HUES64 (cell line): ENCODE measurements around the gene SCARB2.

Experiments
- H3K27ac ChIP-seq: 2 replicates; pipeline ENCODE4 v1.7.0; 2013; ENCODE audit warnings: low read depth, low read length, inconsistent platforms
- H3K27me3 ChIP-seq: 2 replicates; pipeline ENCODE4 v1.6.1; 2013; ENCODE audit warnings: mild to moderate bottlenecking, low read length; ENCODE audit not compliant: insufficient read depth
- H3K36me3 ChIP-seq: 2 replicates; pipeline ENCODE4 v1.6.1; 2013; ENCODE audit warnings: mild to moderate bottlenecking, low read length; ENCODE audit not compliant: insufficient read depth
- H3K4me1 ChIP-seq: 2 replicates; pipeline ENCODE4 v1.6.1; 2013; ENCODE audit warnings: mild to moderate bottlenecking, low read length, moderate library complexity; ENCODE audit not compliant: insufficient read depth
- H3K4me3 ChIP-seq: 2 replicates; pipeline ENCODE4 v1.5.1; 2013; ENCODE audit warnings: mild to moderate bottlenecking, low read length, moderate library complexity
- H3K9ac ChIP-seq: 2 replicates; pipeline ENCODE4 v1.6.1; 2013; ENCODE audit warnings: mild to moderate bottlenecking, low read depth, low read length
- H3K9me3 ChIP-seq: 2 replicates; pipeline ENCODE4 v1.6.1; 2013; ENCODE audit warnings: low read depth, low read length; ENCODE audit not compliant: insufficient read depth
- WGBS: fragments of 150-250, 120-280 bp; methylation state at CpG from one replicate; pipeline ENCODE4 v1.1.7; 2013; ENCODE audit warnings: missing lambda C conversion rate; 5-methylcytosine and 5-hydroxymethylcytosine counted together

The SCARB2 gene

DNA sequence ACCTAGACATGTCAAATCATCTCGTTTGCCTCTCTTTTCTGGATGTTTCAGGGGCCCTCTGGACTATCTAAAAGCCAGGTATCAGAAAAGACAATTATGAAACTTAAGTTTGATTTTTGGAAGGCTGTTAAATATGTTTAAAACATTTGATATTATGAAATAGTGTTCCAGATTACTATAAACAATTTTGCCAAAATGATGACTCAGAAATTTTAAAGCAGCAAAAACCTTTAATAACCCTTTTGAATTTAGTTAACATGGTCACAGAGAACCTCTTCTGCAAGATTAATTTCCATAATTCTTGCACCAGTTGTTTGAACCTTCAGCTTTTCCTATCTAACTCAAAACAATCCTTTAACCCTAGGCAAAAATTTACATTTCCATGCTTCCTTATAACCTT, 19.1 kb upstream of the SCARB2 start:
- 90% methylated on average over 1 of the region's 1 CpG for WGBS
- Histone ChIP-seq H3K4me1 (peaks cover 22% of the 10 kb centered on the region), H3K4me3 (peak overlapping the region; percentile 47), H3K27ac (no peak overlapping the region), H3K9me3 (peaks cover 16% of the 10 kb centered on the region), H3K9ac (no peak overlapping the region), H3K36me3 (peaks cover 11% of the 10 kb centered on the region), H3K27me3 (no peaks in the 10 kb centered on the region)

DNA sequence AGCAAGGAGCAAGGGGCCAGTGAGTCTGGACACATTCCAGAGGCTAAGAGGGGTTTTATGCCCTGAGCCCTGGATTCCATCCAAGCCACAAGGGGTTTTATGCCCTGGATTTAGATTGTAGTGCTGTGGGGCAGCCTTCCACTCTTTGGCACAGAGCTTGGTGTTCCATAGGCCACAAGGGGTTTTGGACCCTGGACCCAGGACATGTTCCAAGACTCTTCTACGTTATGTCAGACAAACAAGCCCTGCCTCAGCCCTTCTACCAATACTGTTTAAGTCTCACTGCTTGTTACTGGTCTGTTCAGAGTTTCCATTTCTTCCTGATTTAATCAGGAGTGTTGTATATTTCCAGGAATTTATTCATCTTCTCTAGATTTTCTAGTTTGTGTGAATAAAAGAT, 12.8 kb upstream of the SCARB2 start:
- no peak overlapping the region for H3K9ac ChIP-seq
- H3K9me3 ChIP-seq, result peaks cover 22% of the 10 kb centered on the region
- no peak overlapping the region for H3K27ac ChIP-seq
- H3K36me3 ChIP-seq, result peaks cover 11% of the 10 kb centered on the region
- H3K4me3 ChIP-seq, result no peak overlapping the region
- H3K27me3 ChIP-seq, result no peaks in the 10 kb centered on the region
- 0% methylated on average over 1 of the region's 1 CpG for WGBS
- no peaks in the 10 kb centered on the region; the same call in 1 of the 2 replicates for H3K4me1 ChIP-seq

DNA sequence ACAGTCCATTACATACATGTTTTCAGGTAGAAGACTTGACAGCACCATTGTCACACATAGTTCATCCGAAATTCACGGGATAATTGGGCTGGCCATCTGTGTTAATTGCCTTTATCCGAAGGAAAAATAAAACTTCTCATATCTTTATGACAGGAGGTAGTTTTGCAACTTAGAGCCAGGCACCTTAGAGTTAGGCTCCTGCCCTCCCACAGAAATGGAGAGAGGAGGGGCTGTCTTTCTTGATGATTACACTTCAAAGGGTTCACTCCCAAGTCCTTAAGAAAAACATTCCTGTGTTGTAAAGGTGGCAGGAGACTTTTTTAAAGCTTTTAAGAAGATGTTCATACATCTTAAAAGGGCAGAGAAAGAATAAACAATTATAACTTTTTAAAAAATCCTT, 10.5 kb upstream of the SCARB2 start:
- H3K36me3 ChIP-seq, result no peaks in the 10 kb centered on the region
- no peak overlapping the region for H3K27ac ChIP-seq
- H3K9ac ChIP-seq, result no peak overlapping the region
- H3K9me3 ChIP-seq, result peaks cover 19% of the 10 kb centered on the region
- no peak overlapping the region for H3K4me3 ChIP-seq
- WGBS, result 75% methylated on average over 3 of the region's 3 CpGs
- H3K27me3 ChIP-seq, result no peaks in the 10 kb centered on the region
- no peaks in the 10 kb centered on the region; the same call in 1 of the 2 replicates for H3K4me1 ChIP-seq

DNA sequence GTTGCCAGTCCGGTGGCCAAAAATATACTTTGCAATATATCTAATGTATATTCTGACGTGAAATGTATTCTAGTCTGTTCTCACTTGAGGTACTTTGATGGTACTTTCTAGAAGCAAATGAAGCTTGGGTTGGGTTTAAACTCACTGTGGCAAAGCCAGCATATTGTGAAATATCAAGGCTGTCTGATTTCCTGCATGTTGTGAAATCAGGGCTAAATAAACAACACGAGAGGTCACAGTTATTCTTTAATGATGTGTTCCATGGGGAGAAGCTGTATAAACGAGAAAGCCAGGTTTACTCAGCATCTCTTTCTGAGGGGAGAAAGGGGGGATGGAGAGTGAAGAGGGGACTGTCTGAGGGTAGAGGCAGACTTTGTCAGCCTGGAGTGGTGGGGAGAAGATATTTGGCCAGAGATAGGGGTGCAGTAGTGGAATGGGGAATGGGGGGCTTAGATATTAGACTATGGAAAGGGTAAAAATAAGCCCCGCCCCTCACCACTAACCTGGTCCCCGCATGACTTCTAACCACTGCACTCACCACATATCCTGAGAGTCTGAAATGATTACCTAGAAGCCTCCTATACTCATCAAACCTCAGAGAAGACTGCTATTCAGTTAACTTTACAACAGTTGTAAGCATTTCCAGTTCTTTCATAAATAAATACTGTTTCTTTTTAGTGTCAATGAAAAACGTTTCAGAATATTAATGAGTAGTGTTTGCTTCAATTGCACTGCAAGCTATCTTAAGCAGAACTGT, 5.9 kb upstream of the SCARB2 start:
- no peaks in the 10 kb centered on the region for H3K36me3 ChIP-seq

DNA sequence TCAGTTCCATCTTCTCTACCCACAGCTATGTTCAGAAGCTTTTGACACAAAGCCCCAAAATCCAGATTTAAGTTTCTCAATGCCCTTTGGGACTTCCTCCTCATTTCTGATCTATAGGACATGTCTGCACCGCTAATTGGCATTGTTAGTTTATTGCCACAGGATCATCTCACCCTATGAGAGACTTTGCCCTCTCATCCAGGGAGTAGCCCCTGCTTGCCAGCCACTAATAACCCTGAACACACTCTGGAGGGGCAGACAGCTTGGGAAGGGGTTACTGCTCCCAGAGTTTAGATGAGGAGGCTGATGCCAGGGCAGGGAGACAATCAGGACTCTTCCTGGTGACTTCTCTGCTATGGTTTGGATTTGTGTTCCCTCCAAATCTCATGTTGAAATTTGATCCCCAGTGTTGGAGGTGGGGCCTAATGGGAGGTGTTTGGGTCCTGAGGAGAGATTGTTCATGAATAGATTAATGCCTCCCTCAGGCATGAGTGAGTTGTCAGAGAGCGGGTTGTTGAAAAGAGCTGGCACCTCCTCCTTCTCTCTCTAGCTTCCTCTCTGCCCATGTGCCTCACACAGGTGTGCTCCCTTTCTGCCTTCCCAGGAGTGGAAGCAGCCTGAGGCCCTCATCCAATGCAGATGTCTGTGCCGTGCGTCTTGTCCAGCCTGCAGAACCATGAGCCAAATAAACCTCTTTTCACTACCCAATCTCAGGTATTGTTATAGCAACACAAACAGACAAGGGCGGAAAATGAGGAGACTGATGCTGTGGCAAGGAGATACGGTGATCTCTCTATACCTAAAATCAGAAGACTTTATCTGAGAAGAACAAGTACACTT, 3.6 kb upstream of the SCARB2 start:
- WGBS, result 90% methylated on average over 6 of the region's 6 CpGs
- Histone ChIP-seq H3K4me1 (peaks cover 27% of the 10 kb centered on the region), H3K4me3 (no peak overlapping the region), H3K27me3 (peaks cover 6% of the 10 kb centered on the region; the same call in 1 of the 2 replicates), H3K9me3 (no peaks in the 10 kb centered on the region), H3K9ac (no peak overlapping the region), H3K27ac (no peak overlapping the region), H3K36me3 (no peaks in the 10 kb centered on the region)

More for the DNA sequence above, 5.9 kb upstream of the SCARB2 start:
- Histone ChIP-seq H3K4me1 (peaks cover 20% of the 10 kb centered on the region), H3K27ac (no peak overlapping the region), H3K27me3 (peaks cover 6% of the 10 kb centered on the region; the same call in 1 of the 2 replicates), H3K9ac (no peak overlapping the region), H3K4me3 (no peak overlapping the region), H3K9me3 (no peaks in the 10 kb centered on the region)
- WGBS, result 81% methylated on average over 5 of the region's 7 CpGs

DNA sequence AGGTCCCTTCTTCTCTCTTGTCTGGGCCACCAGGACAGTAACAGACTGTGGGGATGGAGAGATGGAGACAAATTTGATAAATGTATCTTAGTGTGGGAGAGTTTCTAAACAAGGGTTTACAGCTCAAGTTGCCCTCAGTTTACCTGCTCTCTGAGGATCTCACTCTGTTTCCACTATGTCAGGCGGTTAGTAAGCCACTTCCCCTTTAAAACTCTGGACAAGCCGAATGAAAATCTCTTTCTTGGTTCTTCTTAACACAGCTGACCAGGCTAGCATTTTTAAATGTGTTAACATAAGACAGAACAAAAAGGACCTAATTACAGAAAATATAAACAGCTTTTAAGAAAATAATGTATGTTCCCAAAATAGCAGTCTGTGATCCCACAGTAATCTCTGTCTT, 2.9 kb upstream of the SCARB2 start:
- no peaks in the 10 kb centered on the region for H3K9me3 ChIP-seq
- peaks cover 27% of the 10 kb centered on the region for H3K4me1 ChIP-seq
- 85% methylated on average over 2 of the region's 2 CpGs for WGBS
- H3K9ac ChIP-seq, result no peak overlapping the region
- no peak overlapping the region for H3K4me3 ChIP-seq
- H3K36me3 ChIP-seq, result no peaks in the 10 kb centered on the region
- peaks cover 6% of the 10 kb centered on the region; the same call in 1 of the 2 replicates for H3K27me3 ChIP-seq
- H3K27ac ChIP-seq, result no peak overlapping the region

DNA sequence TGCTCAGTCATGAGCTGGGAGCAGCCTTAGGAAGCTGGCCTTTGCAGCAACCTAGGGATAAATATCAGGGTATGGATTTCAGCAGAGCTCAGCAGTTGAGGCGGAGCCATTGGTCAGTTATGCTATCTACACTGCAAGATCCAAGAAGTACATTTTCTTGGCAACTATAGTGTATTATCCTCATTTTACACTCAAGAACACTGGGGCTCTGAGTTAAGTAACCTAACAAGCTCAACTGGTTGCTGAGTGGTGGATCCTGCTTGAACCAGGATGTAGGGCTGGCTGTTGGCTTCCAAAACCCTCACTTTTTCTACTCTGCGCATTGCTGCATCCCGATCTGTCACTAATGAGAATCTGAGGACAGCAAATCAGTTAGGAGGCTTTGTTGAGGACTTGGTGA, 1.5 kb upstream of the SCARB2 start:
- Histone ChIP-seq H3K4me1 (peaks cover 27% of the 10 kb centered on the region), H3K27ac (no peak overlapping the region), H3K4me3 (peak overlapping the region; percentile 81; the same call in 1 of the 2 replicates), H3K9ac (no peak overlapping the region), H3K36me3 (no peaks in the 10 kb centered on the region), H3K9me3 (no peaks in the 10 kb centered on the region), H3K27me3 (peaks cover 6% of the 10 kb centered on the region; the same call in 1 of the 2 replicates)
- 92% methylated on average over 3 of the region's 3 CpGs for WGBS

DNA sequence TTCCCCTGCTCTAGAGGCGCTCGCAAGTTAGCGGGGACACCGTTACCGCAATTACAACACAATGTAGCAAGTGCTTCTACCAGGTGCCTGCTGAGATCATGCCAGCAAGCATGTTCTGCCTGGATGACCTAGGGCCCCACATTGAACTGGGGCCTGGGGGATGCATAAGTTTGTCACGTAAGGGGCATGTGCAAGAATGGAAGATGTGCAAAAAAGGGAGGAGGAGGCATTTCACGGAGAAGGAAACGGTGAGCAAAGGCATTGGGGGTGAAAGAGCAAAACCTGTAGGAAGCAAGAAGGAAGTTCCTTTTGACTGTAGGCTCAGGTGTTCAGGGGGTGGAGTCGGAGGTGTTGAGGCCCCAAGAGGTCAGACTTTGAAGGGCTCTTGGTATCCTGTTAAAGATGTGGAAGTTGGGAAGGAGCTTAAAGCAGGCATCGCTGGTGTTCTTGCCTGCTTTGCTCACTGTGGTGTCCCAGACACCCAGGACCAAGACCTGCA, 602 bp upstream of the SCARB2 start:
- Histone ChIP-seq H3K9ac (peak overlapping the region; percentile 83), H3K27ac (peak overlapping the region; percentile 84), H3K4me3 (peak overlapping the region; percentile 81), H3K27me3 (peaks cover 6% of the 10 kb centered on the region; the same call in 1 of the 2 replicates), H3K4me1 (peaks cover 27% of the 10 kb centered on the region), H3K9me3 (no peaks in the 10 kb centered on the region), H3K36me3 (no peaks in the 10 kb centered on the region)
- 25% methylated on average over 10 of the region's 10 CpGs for whole genome bisulfite sequencing

DNA sequence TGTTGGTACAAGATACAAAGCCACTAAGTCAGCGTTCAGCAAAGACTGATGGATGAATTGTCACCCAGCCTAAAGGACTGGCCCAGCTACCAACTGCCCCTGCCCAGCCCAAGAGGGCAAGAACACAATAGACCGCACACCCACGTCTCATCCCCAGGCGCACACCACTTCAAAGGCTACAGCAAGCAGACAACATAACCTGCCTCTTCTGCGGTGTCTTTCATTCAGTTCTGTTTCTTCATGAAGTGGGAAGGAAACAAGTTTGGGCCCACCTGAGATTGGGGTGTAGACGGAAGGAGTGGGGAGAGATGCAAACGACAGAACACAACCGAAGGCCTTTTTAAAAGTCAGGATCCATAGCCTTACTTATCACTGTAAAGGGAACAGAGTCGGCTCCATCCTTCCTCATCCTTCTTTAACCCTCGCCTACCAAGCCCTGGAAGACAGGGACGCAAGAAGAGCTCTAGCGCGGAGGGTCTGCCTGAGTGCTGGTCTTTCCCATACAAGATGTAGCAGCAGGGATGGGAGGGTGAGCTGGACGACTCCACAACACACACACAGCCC, 691 bp downstream of the SCARB2 start:
- 35% methylated on average over 14 of the region's 14 CpGs for WGBS
- Histone ChIP-seq H3K9ac (peak overlapping the region; percentile 83), H3K9me3 (no peaks in the 10 kb centered on the region), H3K4me1 (peaks cover 31% of the 10 kb centered on the region), H3K27ac (peak overlapping the region; percentile 84), H3K27me3 (peaks cover 6% of the 10 kb centered on the region; the same call in 1 of the 2 replicates), H3K36me3 (no peaks in the 10 kb centered on the region), H3K4me3 (peak overlapping the region; percentile 81)

DNA sequence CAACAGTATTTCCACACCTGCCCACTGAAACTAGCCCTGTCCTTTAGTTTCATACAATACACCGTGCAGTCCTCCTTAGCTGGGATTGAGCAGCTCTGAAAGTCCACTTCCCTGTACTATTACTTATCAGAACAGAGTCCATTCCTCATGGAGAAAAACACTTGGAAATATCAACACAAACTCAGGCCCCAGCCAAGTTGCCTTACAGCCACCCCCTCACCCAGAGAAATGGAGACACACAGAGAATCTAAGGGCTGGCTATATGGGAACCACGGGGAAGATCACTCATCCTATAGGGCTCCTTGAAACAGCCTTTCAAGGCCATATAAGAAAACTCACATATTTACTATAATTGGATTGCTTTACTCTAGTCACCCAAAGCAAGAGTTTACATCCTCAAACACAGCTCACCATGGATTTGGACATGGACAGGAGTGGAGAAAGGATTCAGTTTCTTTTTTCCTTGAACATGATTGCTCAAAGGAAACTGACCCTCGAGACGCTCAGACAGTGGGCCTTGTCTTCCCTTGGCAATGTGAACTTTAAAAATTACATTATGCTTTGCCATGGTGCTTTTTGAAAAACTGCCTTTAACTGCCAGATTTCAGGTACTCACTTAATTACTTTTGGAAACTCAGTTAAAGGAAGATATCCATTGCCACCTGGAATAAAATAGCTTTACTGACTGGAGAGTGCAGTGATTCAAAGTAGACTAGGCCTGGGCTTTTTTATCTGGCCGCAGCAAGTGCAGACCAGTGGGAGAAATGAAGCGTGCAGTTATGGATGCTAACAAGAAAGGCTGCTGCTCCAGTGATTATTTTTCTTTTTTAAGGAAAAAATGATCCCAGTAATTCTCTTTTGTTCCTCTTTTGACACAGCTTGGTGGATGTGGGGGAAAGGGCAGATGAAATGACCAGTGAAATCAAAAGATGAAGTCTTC, 1.6 kb downstream of the SCARB2 start:
- Histone ChIP-seq H3K9ac (peak overlapping the region; percentile 83; the same call in 1 of the 2 replicates), H3K9me3 (no peaks in the 10 kb centered on the region), H3K4me1 (peaks cover 25% of the 10 kb centered on the region), H3K27ac (no peak overlapping the region), H3K4me3 (peak overlapping the region; percentile 81), H3K27me3 (peaks cover 6% of the 10 kb centered on the region; the same call in 1 of the 2 replicates), H3K36me3 (no peaks in the 10 kb centered on the region)
- WGBS, result 88% methylated on average over 6 of the region's 6 CpGs
